ENCODE results near the gene ABCC11. TPM values are rescaled to one million over a fixed set of nuclear protein-coding genes. Genes with fewer than 3 reads are reported as not detected.

The ABCC11 gene
- total and polyA plus RNA-seq, 2 of the 4 experiments (the other 2 are of a cell fraction): 0.09 to 0.18 TPM

GRCh38 chr16:48223490-48223889 lies 23.8 kb downstream of the ABCC11 start:
- H2AK9ac ChIP-seq (replicated peaks; ENCODE audit: low read depth, low read length, poor library complexity): no peak overlapping the region

More at GRCh38 chr16:48223490-48223889, 23.8 kb downstream of the ABCC11 start:
- H3K36me3 ChIP-seq (ENCODE audit: control insufficient read depth, insufficient read depth, low read length): no peaks in the 10 kb centered on the region
- H2BK15ac ChIP-seq (ENCODE audit: low read depth, low read length): no peak overlapping the region
- H4K20me1 ChIP-seq (ENCODE audit: insufficient read depth, low read length): no peaks in the 10 kb centered on the region
- no peak overlapping the region for H4K8ac ChIP-seq (ENCODE audit: low read depth in 2 of 2, low read length in 2 of 2)
- H3K4me3 ChIP-seq (ENCODE audit: insufficient read depth, low read depth, low read length): no peak overlapping the region
- H3K27me3 ChIP-seq (ENCODE audit: control insufficient read depth, insufficient read depth, low read length): peaks cover 8% of the 10 kb centered on the region
- H4K91ac ChIP-seq (ENCODE audit: insufficient read depth, low read depth, low read length): no peak overlapping the region
- H3K27ac ChIP-seq (ENCODE audit: insufficient read depth, low read length): no peak overlapping the region
- H3K4me1 ChIP-seq (ENCODE audit: control insufficient read depth, insufficient read depth, low read length): no peaks in the 10 kb centered on the region
- H2BK120ac ChIP-seq (ENCODE audit: low read depth, low read length): no peak overlapping the region
- ATAC-seq (ENCODE audit: low read depth) (no peak), DNase-seq (no peak)
- no TSS peak for BruUV-seq (replicated peaks)
- no peak overlapping the region for H3K14ac ChIP-seq (replicated peaks; ENCODE audit: low read depth, low read length)
- no peak overlapping the region for H3K18ac ChIP-seq (ENCODE audit: low read depth, low read length)
- TF ChIP-seq MAZ (IDR thresholded peaks at IDR 0.05; ENCODE audit: borderline replicate concordance, low read depth, low read length): no peak
- TF ChIP-seq NFE2L2 (IDR thresholded peaks at IDR 0.05; ENCODE audit: low read depth, low read length): no peak
- TF ChIP-seq SMC3 (IDR thresholded peaks at IDR 0.05; ENCODE audit: low read depth, low read length): no peak
- TF ChIP-seq RAD21 (IDR thresholded peaks at IDR 0.05; ENCODE audit: low read length): no peak
- no peak for TF ChIP-seq MAFK (IDR thresholded peaks at IDR 0.05; ENCODE audit: low read depth, low read length)
- TF ChIP-seq FOS (IDR thresholded peaks at IDR 0.05; ENCODE audit: low read depth, low read length): no peak
- no peak for TF ChIP-seq POLR2A (IDR thresholded peaks at IDR 0.05; ENCODE audit: low read depth, low read length)
- TF ChIP-seq USF2 (IDR thresholded peaks at IDR 0.05; ENCODE audit: low read depth, low read length): no peak
- TF ChIP-seq CEBPB (IDR thresholded peaks at IDR 0.05; ENCODE audit: low read depth, low read length): no peak
- no peak for TF ChIP-seq RFX5 (IDR thresholded peaks at IDR 0.05; ENCODE audit: low read depth, low read length)
- TF ChIP-seq ELK1 (IDR thresholded peaks at IDR 0.05; ENCODE audit: borderline replicate concordance, low read depth, low read length): no peak
- no peak for TF ChIP-seq CTCF (conservative IDR thresholded peaks at IDR 0.05; ENCODE audit: low read depth, low read length)
- TF ChIP-seq CHD1 (IDR thresholded peaks at IDR 0.05; ENCODE audit: low read depth, low read length): no peak
- no peak for TF ChIP-seq MXI1 (IDR thresholded peaks at IDR 0.05; ENCODE audit: borderline replicate concordance, low read depth, low read length)
- TF ChIP-seq RCOR1 (IDR thresholded peaks at IDR 0.05; ENCODE audit: insufficient replicate concordance, low read length): no peak
- no peak for TF ChIP-seq BHLHE40 (IDR thresholded peaks at IDR 0.05; ENCODE audit: low read depth, low read length)
- H3K9me1 ChIP-seq (ENCODE audit: insufficient read depth, low read length): no peaks in the 10 kb centered on the region
- intact Hi-C loops (cut with micrococcal nuclease): no loop called here
- H2BK20ac ChIP-seq (ENCODE audit: low read depth, low read length): no peak overlapping the region
- no peaks in the 10 kb centered on the region for H3K9me3 ChIP-seq (ENCODE audit: control insufficient read depth, insufficient read depth, low read length)
- no peak overlapping the region for H4K5ac ChIP-seq (ENCODE audit: low read depth, low read length)
- H2AK5ac ChIP-seq (ENCODE audit: low read depth, low read length): no peak overlapping the region
- no peak overlapping the region for H3K4me2 ChIP-seq (ENCODE audit: low read depth, low read length)
- in situ Hi-C loops (cut with MboI; ENCODE audit: low sequenced_read_pairs): no loop called here
- no peak overlapping the region for H3K9ac ChIP-seq (ENCODE audit: low read depth, low read length)
- dilution Hi-C loops (cut with HindIII; ENCODE audit: low sequenced_read_pairs, unreplicated experiment): no loop called here
- no peak overlapping the region for H2BK5ac ChIP-seq (ENCODE audit: low read depth, low read length, poor library complexity, severe bottlenecking)
- ChIA-PET CTCF (no interaction called here), POLR2A (ENCODE audit: unreplicated experiment) (interaction anchor here (0.5 kb wide), 1 partner anchor 385 kb away, joined by 4 read pairs; no protein-coding TSS in a partner anchor)
- H3K79me1 ChIP-seq (ENCODE audit: low read depth in 1 of 2, low read length in 2 of 2): no peaks in the 10 kb centered on the region
- H2AFZ ChIP-seq (replicated peaks; ENCODE audit: low read length, poor library complexity): no peak overlapping the region
- no peak overlapping the region for H3K56ac ChIP-seq (ENCODE audit: extremely low read depth, insufficient read depth, low read length)
- H3K4ac ChIP-seq (ENCODE audit: low read depth, low read length): no peak overlapping the region
- H3K23ac ChIP-seq (ENCODE audit: low read depth, low read length): no peak overlapping the region
- 86% methylated on average over 1 of the region's 4 CpGs; no CpG with 5 or more reads in 1 of the 2 experiments for WGBS, 2 experiments (ENCODE audit: extremely low coverage in 2 of 2, insufficient read length in 1 of 2)

All from IMR-90 (cell line).